Ascending aorta (tissue), 2 donors: ENCODE results near the gene CCT7. TPM values are rescaled to one million over a fixed set of nuclear protein-coding genes. Genes with fewer than 3 reads are reported as not detected.

Experiments used
- DNase-seq, 2 donors: peaks; one replicate each; pipeline ENCODE4 v3.0.0-alpha.2; 2019; ENCODE audit warnings: low spot score in 2 of 2
- H3K27ac ChIP-seq, 2 donors: fragments of 200-600 bp; sonication (generic); one replicate each; pipeline ENCODE4 v1.5.1; 2016 to 2017; ENCODE audit warnings: mild to moderate bottlenecking in 1 of 2
- H3K27me3 ChIP-seq: fragments of 200-600 bp; sonication (generic); one replicate; pipeline ENCODE4 v1.5.1; 2017
- H3K36me3 ChIP-seq, 2 donors: fragments of 200-600 bp; sonication (generic); one replicate each; pipeline ENCODE4 v1.5.1; 2016
- H3K4me1 ChIP-seq, 2 donors: fragments of 200-600 bp; sonication (generic); one replicate each; pipeline ENCODE4 v1.5.1; 2016 to 2017; ENCODE audit warnings: mild to moderate bottlenecking in 1 of 2
- H3K4me3 ChIP-seq, 2 donors: fragments of 200-600 bp; sonication (generic); one replicate each; pipeline ENCODE4 v1.5.1; 2016 to 2017; ENCODE audit warnings: mild to moderate bottlenecking in 1 of 2
- H3K9me3 ChIP-seq, 2 donors: fragments of 200-600 bp; sonication (generic); one replicate each; pipeline ENCODE4 v1.5.1; 2016
- CTCF ChIP-seq, 3 experiments: fragments of 200-600 bp in 2 of 3; fragments of 450-650 bp in 1 of 3; sonication (generic) in 2 of 3; IDR thresholded peaks; one replicate each; pipeline ENCODE4 v1.5.1; 2016 to 2019; ENCODE audit warnings: antibody characterized with exemption in 3 of 3, mild to moderate bottlenecking in 1 of 3, moderate library complexity in 1 of 3
- intact Hi-C: fragments of 100-400 bp; cut with DNase I; formaldehyde crosslinking; loops from one replicate; pipeline ENCODE4 v1.15.1; 2023
- total RNA-seq: library from RNA; depleted of rRNA; stranded (reverse); fragments of >200 nt; gene quantifications from one replicate; pipeline ENCODE4 v1.1.0, GENCODE V29; 2016

Gene CCT7
- total RNA-seq, 1 donor from 2014 or later, result 226 TPM

GRCh38 chr2:73263540-73264331, 29.6 kb downstream of the CCT7 start:
- H3K27ac ChIP-seq, result no peak overlapping the region
- peaks cover 0 to 3% of the 10 kb centered on the region in 2 donors for H3K4me1 ChIP-seq
- intact Hi-C loops, result no loop called here
- DNase-seq, result no peak
- no peaks in the 10 kb centered on the region for H3K36me3 ChIP-seq
- no peaks in the 10 kb centered on the region for H3K27me3 ChIP-seq
- no peak overlapping the region for H3K4me3 ChIP-seq
- TF ChIP-seq CTCF (IDR thresholded peaks at IDR 0.05), result no peak
- H3K9me3 ChIP-seq, result no peaks in the 10 kb centered on the region

DNA sequence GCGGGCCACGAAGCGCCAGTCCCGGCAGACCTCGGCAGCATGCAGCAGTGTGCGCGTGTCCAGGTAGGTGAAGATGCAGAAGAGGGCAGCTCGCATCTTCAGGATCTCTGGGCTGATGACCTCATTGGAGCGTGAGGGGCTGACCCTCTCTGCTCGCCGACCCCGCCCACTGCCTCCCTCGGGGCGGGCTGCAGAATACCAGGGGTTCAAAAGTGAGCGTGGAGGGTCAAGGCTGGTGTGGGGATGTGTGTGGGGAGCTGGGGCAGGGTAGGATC, 30.2 kb downstream of the CCT7 start:
- Histone ChIP-seq H3K9me3 (no peaks in the 10 kb centered on the region), H3K27ac (no peak overlapping the region), H3K36me3 (no peaks in the 10 kb centered on the region), H3K4me1 (peaks cover 3 to 6% of the 10 kb centered on the region in 2 donors), H3K4me3 (no peak overlapping the region), H3K27me3 (peaks cover 4% of the 10 kb centered on the region)
- intact Hi-C loops, result no loop called here
- no peak for TF ChIP-seq CTCF (IDR thresholded peaks at IDR 0.05)
- DNase-seq, result no peak

GRCh38 chr2:73264783-73265182, 30.7 kb downstream of the CCT7 start:
- DNase-seq, result no peak
- no peaks in the 10 kb centered on the region for H3K9me3 ChIP-seq
- H3K36me3 ChIP-seq, result no peaks in the 10 kb centered on the region
- no peak overlapping the region for H3K27ac ChIP-seq
- no peak overlapping the region for H3K4me3 ChIP-seq
- H3K27me3 ChIP-seq, result peaks cover 4% of the 10 kb centered on the region
- intact Hi-C loops, result no loop called here
- no peak for TF ChIP-seq CTCF (IDR thresholded peaks at IDR 0.05)
- H3K4me1 ChIP-seq, result peaks cover 3 to 6% of the 10 kb centered on the region in 2 donors

DNA sequence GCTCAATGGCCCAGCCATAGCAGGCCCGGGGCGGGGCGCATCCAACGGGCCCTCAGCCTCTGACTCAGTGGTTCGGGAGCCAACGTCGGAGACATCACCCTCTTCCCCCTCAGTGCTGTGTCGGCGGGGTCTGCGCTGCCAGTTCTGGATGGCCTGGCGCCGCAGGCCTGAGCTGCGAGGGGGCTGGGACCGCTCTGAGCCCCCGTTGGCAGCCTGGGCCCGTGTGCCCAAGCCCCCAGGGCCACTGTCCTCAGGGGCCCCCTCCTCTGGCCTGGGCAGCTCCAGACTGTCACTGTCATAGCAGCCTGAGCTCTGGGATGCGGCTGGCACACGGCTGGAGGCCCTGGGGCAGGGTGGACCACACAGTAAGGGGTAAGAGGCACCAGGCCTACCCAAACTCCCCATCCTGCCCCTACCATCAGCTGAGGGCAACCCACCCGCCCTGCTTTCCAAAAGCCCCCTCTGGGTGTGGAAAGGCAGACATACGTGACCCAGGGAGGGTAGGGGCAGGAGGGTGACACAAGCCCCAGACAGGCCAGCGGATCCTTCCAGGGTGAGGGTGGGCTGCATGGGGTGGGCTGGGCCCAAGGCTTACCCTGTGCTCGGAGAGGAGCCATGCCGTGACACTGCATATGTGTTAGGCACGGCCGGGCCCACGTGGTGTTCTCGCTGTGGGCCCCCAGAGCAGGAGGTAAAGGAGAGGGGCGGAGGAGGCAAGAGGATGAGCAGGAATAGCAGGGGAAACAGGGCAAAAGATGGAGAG, 31.4 kb downstream of the CCT7 start:
- Histone ChIP-seq H3K36me3 (no peaks in the 10 kb centered on the region), H3K4me3 (no peak overlapping the region), H3K27ac (no peak overlapping the region), H3K27me3 (peaks cover 4% of the 10 kb centered on the region), H3K4me1 (peaks cover 3 to 6% of the 10 kb centered on the region in 2 donors), H3K9me3 (no peaks in the 10 kb centered on the region)
- intact Hi-C loops, result no loop called here
- no peak for DNase-seq
- TF ChIP-seq CTCF (IDR thresholded peaks at IDR 0.05), result no peak

DNA sequence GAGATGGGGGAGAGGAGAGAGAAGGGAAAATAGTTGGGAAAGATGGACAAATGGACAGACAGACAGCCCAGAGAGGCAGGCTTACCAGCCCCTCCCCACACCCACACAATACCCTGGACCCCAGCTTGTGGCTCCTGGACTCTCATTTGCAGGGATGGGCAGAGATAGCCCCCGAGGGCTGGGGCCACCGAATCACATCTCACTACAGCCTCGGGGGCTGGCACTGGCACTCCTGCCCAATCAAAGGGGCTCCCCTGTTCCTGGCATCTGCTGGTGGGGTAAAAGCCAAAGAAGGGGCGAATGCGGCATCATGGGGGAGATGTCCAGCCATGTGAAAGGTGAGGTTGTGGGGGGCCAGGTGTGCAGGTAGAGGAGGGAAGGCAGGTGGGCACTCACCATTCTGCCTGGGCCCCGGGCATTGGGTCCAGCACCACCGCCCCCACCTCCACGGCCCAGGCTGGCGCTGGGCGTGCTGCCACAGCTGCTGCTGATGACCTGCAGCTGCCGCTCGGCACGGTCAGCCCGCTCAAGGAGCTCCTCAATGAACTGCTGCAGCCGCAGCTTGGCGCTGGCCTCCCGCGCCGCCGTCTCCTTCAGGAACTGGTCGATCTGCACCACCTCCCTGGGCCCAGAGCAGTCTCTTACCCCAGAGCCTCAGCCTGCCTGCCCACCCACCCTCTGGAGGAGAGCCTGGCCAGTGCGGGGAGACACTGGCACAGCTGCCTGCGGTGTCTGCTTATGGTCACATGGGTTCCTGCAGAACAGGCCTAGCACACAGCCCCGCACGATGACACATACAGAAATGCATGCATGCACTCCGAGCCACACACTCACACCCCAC, 32.2 kb downstream of the CCT7 start:
- intact Hi-C loops, result no loop called here
- Histone ChIP-seq H3K4me3 (no peak overlapping the region), H3K4me1 (peaks cover 3 to 6% of the 10 kb centered on the region in 2 donors), H3K9me3 (no peaks in the 10 kb centered on the region), H3K36me3 (no peaks in the 10 kb centered on the region), H3K27ac (no peak overlapping the region), H3K27me3 (peaks cover 4% of the 10 kb centered on the region)
- TF ChIP-seq CTCF (IDR thresholded peaks at IDR 0.05), result no peak
- DNase-seq, result no peak
